ENCODE data around the gene PTPRD.

PTPRD gene

GRCh38 chr9:8826281-8826680 is 1786.5 kb downstream of the PTPRD start:
- DNase-seq (ENCODE audit: low spot score) = no peak

DNA sequence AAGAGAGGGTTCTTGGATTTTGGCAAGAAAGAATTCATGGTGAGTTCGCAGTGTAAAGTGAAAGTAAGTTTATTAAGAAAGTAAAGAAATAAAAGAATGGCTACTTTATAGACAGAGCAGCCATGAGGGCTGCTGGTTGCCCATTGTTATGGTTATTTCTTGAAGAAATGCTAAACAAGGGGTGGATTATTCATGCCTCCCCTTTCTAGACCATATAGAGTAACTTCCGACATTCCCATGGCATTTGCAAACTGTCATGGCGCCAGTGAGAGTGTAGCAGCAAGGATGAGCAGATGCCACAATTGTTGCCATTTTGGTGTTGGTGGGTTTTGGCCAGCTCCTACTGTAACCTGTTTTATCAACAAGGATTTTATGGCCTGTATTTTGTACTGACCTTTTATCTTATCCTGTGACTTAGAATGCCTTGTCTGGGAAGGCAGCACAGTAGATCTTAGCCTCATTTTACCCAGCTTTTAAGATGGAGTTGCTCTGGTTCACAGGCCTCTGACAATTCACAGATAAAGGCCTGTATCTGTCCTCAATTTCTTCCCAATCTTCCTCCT is 1787.1 kb downstream of the PTPRD start:
- DNase-seq (ENCODE audit: low spot score) = no peak

- no peak for DNase-seq (ENCODE audit: low spot score)
Measured at GRCh38 chr9:8823131-8823895, 1789.5 kb downstream of the PTPRD start.

DNA sequence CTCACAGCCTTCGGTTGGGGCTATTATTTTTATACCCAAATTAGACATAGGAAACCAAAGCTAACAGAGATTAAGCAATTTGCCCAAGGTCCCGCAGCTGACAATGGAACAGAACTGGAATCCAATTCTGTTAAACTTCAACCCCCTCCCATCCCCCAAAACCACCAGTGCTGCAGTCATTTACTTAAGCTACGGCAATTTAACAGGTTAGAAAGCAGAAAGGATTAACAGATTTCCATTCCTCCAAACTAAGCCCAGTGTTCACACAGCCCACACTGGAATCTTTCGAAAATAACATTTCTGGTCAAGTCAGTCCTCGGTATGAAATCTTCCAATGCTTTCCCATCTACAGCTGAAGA is 1790.2 kb downstream of the PTPRD start:
- DNase-seq (ENCODE audit: low spot score) = no peak

DNA sequence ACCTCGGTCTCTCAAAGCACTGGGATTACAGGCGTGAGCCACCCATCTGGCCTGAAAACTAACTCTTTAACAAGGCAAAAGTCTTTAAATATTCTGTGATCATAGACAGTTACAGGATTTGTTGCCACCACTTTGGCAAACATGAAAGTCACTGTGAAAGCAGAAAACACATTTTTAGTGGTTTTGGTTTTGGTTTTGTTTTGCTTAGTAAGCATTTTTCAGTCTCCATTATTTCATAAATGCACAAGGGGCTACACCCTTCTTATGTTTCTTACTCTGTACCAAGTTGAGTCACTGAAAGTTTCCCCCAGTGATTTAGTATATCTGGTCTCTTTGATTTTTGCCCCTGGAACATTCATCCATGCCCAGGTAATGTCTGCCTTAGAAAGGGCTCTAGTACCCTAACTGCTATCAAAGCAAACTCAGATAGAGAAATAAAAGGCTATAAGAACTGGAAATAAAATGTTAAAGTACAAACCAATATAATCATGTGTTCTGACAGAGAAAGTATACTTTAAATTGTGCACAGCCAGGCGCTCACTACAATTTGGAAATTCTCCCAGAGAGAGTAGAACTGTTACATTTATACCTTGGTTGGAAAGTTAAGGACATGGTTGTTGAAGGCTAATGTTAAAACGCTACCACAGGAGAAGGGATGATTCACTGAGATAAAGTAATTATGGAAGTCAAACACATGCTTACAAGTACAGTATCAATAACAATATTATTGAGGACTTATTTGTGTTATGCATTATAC is 1790.7 kb downstream of the PTPRD start:
- DNase-seq (ENCODE audit: low spot score) = no peak

DNA sequence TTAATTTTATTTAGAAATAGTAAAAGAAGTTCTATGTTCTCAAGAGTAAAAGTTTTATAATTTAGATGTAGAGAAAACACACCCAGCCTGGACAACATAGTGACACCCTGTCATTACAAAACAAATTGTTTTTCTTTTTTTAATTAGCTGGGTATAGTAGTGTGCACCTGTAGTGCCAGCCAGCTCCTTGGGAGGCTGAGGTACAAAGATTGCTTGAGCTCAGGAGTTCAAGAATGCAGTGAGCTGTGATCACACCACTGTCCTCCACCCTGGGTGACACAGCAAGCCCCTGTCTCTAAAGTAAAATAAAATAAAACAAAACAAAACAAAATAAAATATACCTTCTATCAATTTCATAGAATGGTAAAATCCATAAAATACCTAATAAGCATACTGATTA is 1795.5 kb downstream of the PTPRD start:
- no peak for DNase-seq (ENCODE audit: low spot score)

DNA sequence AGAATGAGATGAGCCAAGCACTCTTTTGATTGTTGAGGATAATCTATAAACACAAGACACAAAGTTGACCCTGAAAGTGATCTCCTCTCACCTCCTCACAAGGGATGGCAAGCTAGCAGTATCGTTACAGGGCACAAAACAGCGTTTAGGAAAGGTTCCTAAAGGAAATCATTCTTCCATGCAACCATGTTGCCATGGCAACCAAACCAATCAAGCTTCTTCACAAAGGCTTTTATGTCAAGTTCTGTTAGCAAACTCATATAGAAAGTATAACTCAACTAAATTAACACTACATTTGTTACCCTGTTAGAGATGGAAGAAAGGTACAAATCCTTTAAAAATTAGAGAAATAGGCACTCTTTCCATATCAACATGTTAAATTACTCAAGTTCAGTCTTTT is 1796.4 kb downstream of the PTPRD start:
- no peak for DNase-seq (ENCODE audit: low spot score)

DNA sequence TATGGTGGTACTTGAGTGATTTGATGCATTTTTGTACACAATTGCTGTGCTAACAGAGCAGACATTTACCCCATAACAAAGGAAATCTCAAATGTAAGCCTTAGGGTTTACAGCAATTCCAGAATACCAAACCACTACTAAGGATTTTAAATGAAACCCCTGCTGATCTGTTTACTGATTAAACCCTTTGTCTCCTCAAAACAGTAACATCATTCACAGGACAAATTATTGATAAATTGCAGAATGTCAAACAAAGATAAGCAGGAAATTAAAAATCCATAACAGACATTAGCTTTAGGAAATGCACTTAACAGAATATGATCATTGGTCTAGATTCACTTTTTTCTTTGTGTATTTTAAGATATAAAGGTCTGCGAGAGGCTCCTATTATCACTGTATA is 1796.9 kb downstream of the PTPRD start:
- DNase-seq (ENCODE audit: low spot score) = no peak

DNA sequence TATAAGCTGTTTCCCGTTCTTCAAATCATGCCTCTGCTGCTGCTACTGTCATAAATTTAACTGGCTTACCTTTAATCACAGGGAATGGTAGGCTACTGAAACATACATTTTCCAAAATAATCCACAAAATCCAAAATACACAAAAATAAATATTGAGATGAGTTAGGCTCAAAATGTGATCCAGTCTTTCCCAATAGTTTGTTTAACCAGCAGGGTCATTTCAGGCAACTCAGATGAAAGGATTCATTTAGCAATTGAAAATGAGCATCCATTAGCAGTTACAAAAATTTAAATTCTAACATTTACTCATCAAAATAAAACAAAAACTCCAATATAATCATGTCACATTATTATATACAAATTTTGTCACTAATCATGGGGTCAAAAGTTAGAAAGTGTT is 1797.6 kb downstream of the PTPRD start:
- DNase-seq (ENCODE audit: low spot score) = no peak

DNA sequence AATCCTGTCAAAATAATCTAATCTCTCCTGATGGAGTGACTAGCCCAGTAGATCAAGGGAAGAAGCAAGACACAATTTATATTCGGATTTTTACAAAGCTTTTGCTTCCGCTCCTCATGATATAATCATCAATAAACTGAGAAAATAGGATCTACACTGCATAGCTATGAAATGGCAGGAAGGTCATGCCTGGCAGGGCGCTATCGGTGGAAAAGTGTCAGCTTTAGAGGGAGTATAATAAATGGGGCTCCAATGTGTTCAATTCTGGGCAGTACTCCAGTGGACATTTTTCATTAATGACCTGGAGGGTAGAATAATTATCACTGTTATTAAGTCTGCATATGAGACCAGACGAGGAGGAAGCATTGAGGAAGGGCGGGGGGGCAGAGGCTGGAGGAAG is 1799.9 kb downstream of the PTPRD start:
- DNase-seq (ENCODE audit: low spot score) = no peak

DNA sequence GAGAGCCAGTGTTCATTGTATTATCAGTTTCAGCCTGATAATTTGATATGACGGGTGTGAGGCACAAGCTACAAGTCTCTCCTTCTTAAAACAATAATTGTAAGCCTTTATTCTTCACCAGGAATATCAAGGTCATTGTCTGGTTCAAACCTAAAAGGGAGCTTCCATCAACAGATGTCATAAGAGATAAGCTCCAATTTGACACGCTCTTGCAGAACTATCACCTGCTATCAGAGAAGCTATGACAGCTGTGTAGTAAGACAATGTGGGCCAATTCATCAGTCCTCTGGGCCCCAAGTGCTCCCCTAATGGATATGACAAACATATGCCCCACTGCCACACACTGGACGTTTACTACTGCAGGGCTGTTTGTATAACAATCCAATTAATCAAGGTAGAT is 1803.1 kb downstream of the PTPRD start:
- DNase-seq (ENCODE audit: low spot score) = no peak

GRCh38 chr9:8806150-8806549 is 1806.7 kb downstream of the PTPRD start:
- no peak for DNase-seq (ENCODE audit: low spot score)

- no peak for DNase-seq (ENCODE audit: low spot score)
Measured at GRCh38 chr9:8804613-8805012, 1808.2 kb downstream of the PTPRD start.

DNA sequence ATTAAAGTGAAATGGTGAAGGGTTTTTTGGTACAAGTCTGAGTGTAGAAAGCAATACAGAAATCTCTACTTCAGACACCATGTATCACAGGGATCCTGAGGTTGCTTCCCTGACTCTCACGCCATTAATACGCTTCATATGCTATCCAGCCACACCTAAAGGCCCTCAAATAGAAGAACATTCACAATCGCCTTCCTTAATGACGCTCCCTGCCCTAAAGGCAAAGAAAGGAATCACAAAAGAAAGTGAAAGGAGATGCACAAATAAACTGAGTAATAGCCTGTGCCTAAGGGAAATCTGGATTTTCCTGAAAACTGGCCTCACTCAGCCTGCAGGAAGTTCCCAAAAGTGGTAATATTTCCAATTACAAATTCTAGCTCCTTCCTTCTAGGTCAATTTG is 1810.6 kb downstream of the PTPRD start:
- DNase-seq (ENCODE audit: low spot score) = no peak

DNA sequence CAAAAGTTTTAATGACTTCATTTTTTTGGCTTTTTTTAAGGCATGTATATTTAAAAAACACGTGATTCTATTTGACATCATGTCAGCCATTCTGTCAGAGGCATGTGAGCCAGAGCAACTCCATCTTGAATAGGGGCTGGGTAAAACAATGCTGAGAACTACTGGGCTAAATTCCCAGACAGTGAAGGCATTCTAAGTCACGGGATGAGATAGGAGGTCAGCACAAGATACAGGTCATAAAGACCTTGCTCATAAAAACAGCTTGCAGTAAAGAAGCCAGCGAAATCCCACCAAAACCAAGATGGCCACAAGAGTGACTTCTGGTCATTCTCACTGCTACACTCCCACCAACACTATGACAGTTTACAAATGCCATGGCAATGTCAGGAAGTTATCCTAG is 1812.6 kb downstream of the PTPRD start:
- no peak for DNase-seq (ENCODE audit: low spot score)

GRCh38 chr9:8799615-8800014 is 1813.2 kb downstream of the PTPRD start:
- no peak for DNase-seq (ENCODE audit: low spot score)

DNA sequence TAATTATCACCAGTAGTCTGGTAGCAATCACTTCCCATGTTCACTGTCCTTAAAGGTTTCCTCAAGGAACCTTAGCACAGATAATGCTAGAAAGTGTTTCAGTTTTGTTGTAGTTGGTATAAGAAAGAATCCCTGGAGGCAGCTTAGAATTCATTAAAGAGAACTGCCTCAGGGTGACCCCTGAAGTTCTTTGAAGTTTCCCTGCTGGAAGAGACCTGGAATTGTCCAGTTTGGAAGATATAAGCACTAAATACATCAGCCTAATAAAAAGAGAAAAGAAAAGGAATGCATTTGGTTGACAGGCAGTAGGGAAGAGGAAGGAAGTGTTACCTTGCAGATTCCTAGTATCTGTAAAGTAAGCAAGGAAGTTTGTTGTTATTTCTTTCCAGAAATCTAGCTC is 1813.6 kb downstream of the PTPRD start:
- no peak for DNase-seq (ENCODE audit: low spot score)

- no peak for DNase-seq (ENCODE audit: low spot score)
Measured at GRCh38 chr9:8784838-8785237, 1828.0 kb downstream of the PTPRD start.

GRCh38 chr9:8783941-8784340 is 1828.9 kb downstream of the PTPRD start:
- DNase-seq (ENCODE audit: low spot score) = no peak

GRCh38 chr9:8782237-8782636 is 1830.6 kb downstream of the PTPRD start:
- no peak for DNase-seq (ENCODE audit: low spot score)

DNA sequence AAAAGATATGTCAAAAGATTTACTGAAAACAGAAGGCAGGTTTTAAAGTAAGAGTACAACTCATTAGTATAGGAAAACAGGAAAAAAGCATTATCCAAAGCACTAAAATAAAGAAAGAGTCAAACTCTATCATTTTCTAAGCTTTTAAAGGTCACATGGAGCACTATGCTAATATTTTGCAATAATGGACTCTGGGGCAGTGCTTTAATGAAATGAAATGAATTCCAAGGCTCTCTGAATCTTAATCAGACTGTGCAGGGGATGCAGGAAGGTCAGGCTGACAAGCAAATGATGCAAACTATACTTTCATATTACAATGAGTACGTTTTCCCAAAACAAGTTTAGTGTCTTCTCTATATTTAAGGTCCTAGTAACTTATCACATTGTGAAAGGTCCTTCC is 1831.3 kb downstream of the PTPRD start:
- no peak for DNase-seq (ENCODE audit: low spot score)

GRCh38 chr9:8780386-8780785 is 1832.4 kb downstream of the PTPRD start:
- no peak for DNase-seq (ENCODE audit: low spot score)

DNA sequence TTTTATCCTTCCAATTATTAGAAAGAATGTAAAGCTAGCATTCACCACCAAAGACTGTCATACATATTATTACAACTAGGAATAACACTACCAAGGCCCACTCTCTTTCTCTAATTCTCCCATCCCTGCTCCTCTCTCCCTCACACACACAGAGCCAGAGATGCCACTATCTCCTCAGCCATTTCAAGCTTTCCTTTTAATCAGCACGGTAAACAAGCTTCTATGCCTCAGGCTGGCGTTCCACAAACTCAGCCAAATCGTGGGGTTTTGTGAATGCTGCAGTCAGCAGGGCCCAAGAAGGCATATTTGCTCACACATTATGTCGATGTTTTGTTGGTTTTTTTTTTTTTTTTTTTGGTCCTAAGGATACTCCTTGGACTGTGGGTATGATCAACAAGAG is 1833.3 kb downstream of the PTPRD start:
- no peak for DNase-seq (ENCODE audit: low spot score)

DNA sequence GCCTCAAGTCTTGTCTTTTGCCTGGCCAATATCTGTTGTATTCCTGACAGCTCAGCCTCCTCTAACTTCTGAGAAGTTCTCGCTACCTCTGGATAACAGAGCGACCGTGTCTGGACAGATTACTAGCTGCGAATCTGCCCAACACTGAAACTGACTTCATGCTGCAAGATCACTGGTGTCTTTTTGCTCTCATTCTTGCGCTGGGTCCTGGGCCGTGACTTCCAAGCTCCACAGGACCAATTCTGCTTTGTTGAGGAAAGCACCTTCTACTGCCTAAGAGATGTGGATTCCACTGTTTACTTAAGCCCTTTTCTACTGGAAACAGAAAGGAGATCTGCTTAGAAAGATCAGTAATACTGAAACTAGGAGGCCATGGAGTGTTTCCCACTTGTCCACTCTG is 1834.4 kb downstream of the PTPRD start:
- DNase-seq (ENCODE audit: low spot score) = no peak

Measured in CD4-positive, alpha-beta T cell treated with Interleukin-6 at 100 ng/mL for 8 hours (primary cell).